OCI-LY3 (cell line): ENCODE results near the gene IFNLR1.
"Not testable (repeated sequence)": the region's sequence is repeated elsewhere in the genome, so short reads cannot be mapped to it uniquely, and the experiment has no call there.

Experiments used
- H2AFZ ChIP-seq: fragments of 200-600, 300-600 bp; shearing (Covaris generic); 2 replicates; pipeline ENCODE4 v1.6.0; 2014; ENCODE audit warnings: antibody characterized with exemption, low read depth, low read length
- H3K27ac ChIP-seq: fragments of 200-600, 300-600 bp; sonication (generic); 2 replicates; pipeline ENCODE4 v1.5.1; 2014; ENCODE audit warnings: mild to moderate bottlenecking, low read length, moderate library complexity, mixed read lengths
- H3K27me3 ChIP-seq: fragments of 200-600, 300-600 bp; sonication (generic); 2 replicates; pipeline ENCODE4 v1.6.1; 2014; ENCODE audit warnings: low read depth, low read length, mixed read lengths
- H3K36me3 ChIP-seq: fragments of 200-600, 300-600 bp; sonication (generic); replicated peaks from 2 replicates; pipeline ENCODE3; 2014; ENCODE audit warnings: low read depth, low read length, mixed read lengths
- H3K4me1 ChIP-seq: fragments of 300-600, 200-600 bp; sonication (generic); 2 replicates; pipeline ENCODE4 v1.6.1; 2014; ENCODE audit warnings: low read length, mixed read lengths
- H3K4me2 ChIP-seq: fragments of 200-600, 300-600 bp; sonication (generic); 2 replicates; pipeline ENCODE4 v1.6.1; 2014; ENCODE audit warnings: low read length, mixed read lengths
- H3K4me3 ChIP-seq: fragments of 300-600, 200-600 bp; sonication (generic); 2 replicates; pipeline ENCODE4 v1.5.1; 2014; ENCODE audit warnings: antibody characterized with exemption, mild to moderate bottlenecking, low read length, moderate library complexity
- H3K79me2 ChIP-seq: fragments of 300-600, 200-600 bp; shearing (Covaris generic); 2 replicates; pipeline ENCODE4 v1.6.1; 2014; ENCODE audit warnings: mild to moderate bottlenecking, low read length, mixed read lengths
- H3K9ac ChIP-seq: fragments of 300-600, 200-600 bp; shearing (Covaris generic); 2 replicates; pipeline ENCODE4 v1.6.0; 2014; ENCODE audit warnings: mild to moderate bottlenecking, low read length, moderate library complexity
- H3K9me3 ChIP-seq: fragments of 200-600, 300-600 bp; shearing (Covaris generic); 2 replicates; pipeline ENCODE4 v1.6.1; 2014; ENCODE audit warnings: low read length, mixed read lengths; ENCODE audit not compliant: insufficient read depth
- H4K20me1 ChIP-seq: fragments of 200-600, 300-600 bp; sonication (generic); 2 replicates; pipeline ENCODE4 v1.6.1; 2016; ENCODE audit warnings: low read length, mixed read lengths; ENCODE audit not compliant: insufficient read depth
- EZH2phosphoT487 ChIP-seq: fragments of 200-600 bp; shearing (Covaris generic); IDR thresholded peaks from 2 replicates; pipeline ENCODE4 v1.6.1; 2018; ENCODE audit warnings: antibody characterized with exemption, mixed run types, low read depth
- TF ChIP-seq, protein P1 (sequence below): fragments of 200-600, 300-600 bp; sonication (generic); IDR thresholded peaks from 2 replicates; pipeline ENCODE4 v1.5.1; 2014; ENCODE audit warnings: antibody characterized with exemption, low read length, low read depth

The IFNLR1 gene

DNA sequence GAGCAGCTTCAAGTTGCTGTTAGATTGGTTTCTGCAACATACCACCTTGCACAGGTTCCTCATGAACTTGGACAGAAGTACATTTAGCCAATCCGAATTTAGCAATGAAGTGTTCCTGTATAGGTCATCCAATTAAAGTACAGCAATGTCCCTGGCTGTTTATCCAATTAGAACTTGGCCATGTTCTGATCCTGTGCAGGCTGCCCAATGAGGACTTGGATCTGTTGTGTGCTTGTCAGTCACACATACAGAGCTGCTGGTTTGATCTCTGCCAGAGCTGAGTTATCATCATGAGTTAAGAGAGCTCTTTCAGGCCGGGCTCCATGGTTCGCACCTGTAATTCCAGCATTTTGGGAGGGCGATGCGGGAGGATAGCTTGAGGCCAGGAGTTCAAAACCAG is 22.0 kb upstream of the IFNLR1 start:
- no peak overlapping the region for H3K4me3 ChIP-seq
- no peaks in the 10 kb centered on the region for H3K4me1 ChIP-seq
- H2AFZ ChIP-seq = no peak overlapping the region
- no peaks in the 10 kb centered on the region for H4K20me1 ChIP-seq
- 0 out of 2 replicates have a peak, but pooled peaks cover 3% of the 10 kb centered on the region for H3K9me3 ChIP-seq
- peaks cover 13% of the 10 kb centered on the region for H3K36me3 ChIP-seq
- no peak overlapping the region for H3K4me2 ChIP-seq
- no peaks in the 10 kb centered on the region for H3K27me3 ChIP-seq
- no peaks in the 10 kb centered on the region for H3K79me2 ChIP-seq
- TF ChIP-seq, protein P1, sequence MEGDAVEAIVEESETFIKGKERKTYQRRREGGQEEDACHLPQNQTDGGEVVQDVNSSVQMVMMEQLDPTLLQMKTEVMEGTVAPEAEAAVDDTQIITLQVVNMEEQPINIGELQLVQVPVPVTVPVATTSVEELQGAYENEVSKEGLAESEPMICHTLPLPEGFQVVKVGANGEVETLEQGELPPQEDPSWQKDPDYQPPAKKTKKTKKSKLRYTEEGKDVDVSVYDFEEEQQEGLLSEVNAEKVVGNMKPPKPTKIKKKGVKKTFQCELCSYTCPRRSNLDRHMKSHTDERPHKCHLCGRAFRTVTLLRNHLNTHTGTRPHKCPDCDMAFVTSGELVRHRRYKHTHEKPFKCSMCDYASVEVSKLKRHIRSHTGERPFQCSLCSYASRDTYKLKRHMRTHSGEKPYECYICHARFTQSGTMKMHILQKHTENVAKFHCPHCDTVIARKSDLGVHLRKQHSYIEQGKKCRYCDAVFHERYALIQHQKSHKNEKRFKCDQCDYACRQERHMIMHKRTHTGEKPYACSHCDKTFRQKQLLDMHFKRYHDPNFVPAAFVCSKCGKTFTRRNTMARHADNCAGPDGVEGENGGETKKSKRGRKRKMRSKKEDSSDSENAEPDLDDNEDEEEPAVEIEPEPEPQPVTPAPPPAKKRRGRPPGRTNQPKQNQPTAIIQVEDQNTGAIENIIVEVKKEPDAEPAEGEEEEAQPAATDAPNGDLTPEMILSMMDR = no peak
- no peak for TF ChIP-seq EZH2phosphoT487
- no peak overlapping the region for H3K9ac ChIP-seq
- H3K27ac ChIP-seq = no peak overlapping the region

DNA sequence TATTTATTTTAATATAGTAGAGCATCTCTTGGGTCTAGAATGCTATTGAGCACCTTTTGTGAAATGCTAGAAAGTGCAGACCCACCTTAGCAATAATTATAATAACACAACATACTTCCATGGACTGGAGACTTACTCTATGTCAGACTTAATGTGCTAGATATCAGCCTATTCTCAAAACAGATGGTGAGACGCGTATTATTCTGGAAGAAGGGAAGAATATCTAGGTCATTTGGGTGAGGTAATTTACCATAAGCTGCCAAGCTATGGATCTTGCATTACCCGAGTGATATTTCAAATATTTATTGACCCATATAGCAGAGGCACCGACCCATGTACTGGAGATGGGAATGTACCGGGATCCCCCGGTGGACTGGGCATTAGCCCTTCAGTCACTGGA is 20.6 kb upstream of the IFNLR1 start:
- no peaks in the 10 kb centered on the region for H3K27me3 ChIP-seq
- H3K4me3 ChIP-seq = no peak overlapping the region
- no peak overlapping the region for H3K4me2 ChIP-seq
- peaks cover 16% of the 10 kb centered on the region for H3K36me3 ChIP-seq
- TF ChIP-seq EZH2phosphoT487 = no peak
- TF ChIP-seq, protein P1 = no peak
- 0 out of 2 replicates have a peak, but pooled peaks cover 3% of the 10 kb centered on the region for H3K9me3 ChIP-seq
- no peak overlapping the region for H3K9ac ChIP-seq
- H3K27ac ChIP-seq = no peak overlapping the region
- H4K20me1 ChIP-seq = no peaks in the 10 kb centered on the region
- H3K4me1 ChIP-seq = peaks cover 8% of the 10 kb centered on the region; the same call in 1 of the 2 replicates
- H2AFZ ChIP-seq = no peak overlapping the region
- H3K79me2 ChIP-seq = no peaks in the 10 kb centered on the region

DNA sequence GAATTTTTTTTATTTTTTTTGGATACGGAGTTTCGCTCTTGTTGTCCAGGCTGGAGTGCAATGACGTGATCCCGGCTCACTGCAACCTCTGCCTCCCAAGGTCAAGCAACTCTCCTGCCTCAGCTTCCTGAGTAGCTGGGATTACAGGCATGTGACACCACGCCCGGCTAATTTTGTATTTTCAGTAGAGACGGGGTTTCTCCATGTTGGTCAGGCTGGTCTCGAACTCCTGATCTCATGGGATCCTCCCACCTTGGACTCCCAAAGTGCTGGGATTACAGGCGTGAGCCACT is 20.3 kb upstream of the IFNLR1 start:
- not testable (repeated sequence) for H3K4me3 ChIP-seq, H3K9ac ChIP-seq, H3K27ac ChIP-seq, H2AFZ ChIP-seq, H3K27me3 ChIP-seq, H3K79me2 ChIP-seq, H3K9me3 ChIP-seq, H3K4me2 ChIP-seq, H4K20me1 ChIP-seq
- Histone ChIP-seq H3K36me3 (peaks cover 16% of the 10 kb centered on the region), H3K4me1 (peaks cover 11% of the 10 kb centered on the region; the same call in 1 of the 2 replicates)

DNA sequence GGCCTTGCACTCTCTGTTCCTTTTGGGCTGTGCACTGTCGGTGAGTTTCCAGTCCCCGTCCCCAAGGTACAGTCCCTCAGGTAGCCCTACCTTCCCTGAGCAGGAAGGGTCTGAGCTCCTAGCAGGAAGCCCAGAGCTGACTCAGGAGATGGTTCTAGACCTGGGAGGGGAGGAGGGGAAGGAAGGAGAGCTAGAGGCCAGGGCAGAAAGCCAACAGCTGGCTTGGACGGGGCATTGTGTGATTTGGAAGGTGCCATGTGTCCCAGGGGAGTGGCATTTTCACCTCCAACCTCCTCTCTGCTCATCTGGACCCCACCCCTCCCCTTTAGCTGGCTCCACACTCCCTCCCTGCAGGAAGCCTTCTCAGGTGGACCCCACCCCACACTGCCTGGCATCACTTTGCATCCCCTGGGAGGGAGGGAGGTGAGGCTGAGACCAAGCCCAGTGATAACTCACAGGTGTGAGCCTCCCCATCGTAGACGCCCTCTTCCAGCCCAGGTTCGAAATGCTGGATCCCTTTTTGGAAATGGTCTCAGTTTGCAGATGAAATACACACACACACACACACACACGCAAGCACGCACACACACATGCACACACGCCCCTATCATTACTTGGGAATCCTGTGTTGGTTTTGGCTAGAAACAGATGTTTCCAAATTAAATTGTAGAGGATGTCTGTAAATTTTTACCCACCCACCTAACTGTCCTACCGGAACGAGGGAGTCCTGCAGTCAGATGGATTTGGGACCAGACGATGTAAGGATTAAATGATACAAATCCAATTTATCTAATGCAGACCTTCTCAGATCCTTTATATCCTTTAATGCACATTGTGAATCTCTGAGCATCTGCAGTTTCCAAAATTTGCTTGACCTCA is 19.7 kb upstream of the IFNLR1 start:
- Histone ChIP-seq H2AFZ (no peak overlapping the region), H3K4me3 (no peak overlapping the region), H3K27me3 (no peaks in the 10 kb centered on the region), H3K9ac (no peak overlapping the region), H3K9me3 (no peaks in the 10 kb centered on the region), H3K27ac (no peak overlapping the region), H4K20me1 (no peaks in the 10 kb centered on the region), H3K79me2 (no peaks in the 10 kb centered on the region), H3K4me2 (no peak overlapping the region), H3K36me3 (peaks cover 16% of the 10 kb centered on the region), H3K4me1 (peaks cover 17% of the 10 kb centered on the region)
- TF ChIP-seq, protein P1 = no peak
- TF ChIP-seq EZH2phosphoT487 = no peak
